Endothelial cell of umbilical vein (primary cell): ENCODE data around the gene MT1M. TPM values are rescaled to one million over a fixed set of nuclear protein-coding genes. Genes with fewer than 3 reads are reported as not detected.

Experiments used
- BruUV-seq: library from RNA; stranded (reverse); fragments of 400-500 nt; replicated peaks from 2 replicates; lab custom pipeline; 2021; lab: Mats Ljungman, UMichigan
- CTCF ChIA-PET: fragments of 300-600, 350-600 bp; sonication (Branson Sonifier 250); formaldehyde crosslinking; loops from one replicate; lab custom pipeline; 2021; ENCODE audit warnings: antibody characterized with exemption, inconsistent platforms; lab: Charles Lee
- POLR2A ChIA-PET: fragments of 300-600, 350-600 bp; sonication (Branson Sonifier 250); formaldehyde crosslinking; loops from one replicate; lab custom pipeline; 2021; ENCODE audit warnings: antibody characterized with exemption, inconsistent platforms; lab: Charles Lee
- DNase-seq: peaks from one replicate; pipeline ENCODE4 v3.0.0-alpha.2; 2011; ENCODE audit warnings: low read depth, low spot score
- FAIRE-seq: peaks from 2 replicates; lab custom pipeline; 2011; peaks lifted over from hg19 to GRCh38; lab: Jason Lieb, UNC
- H2AFZ ChIP-seq: 2 replicates; pipeline ENCODE4 v1.6.0; 2012; ENCODE audit warnings: low read depth, low read length, control low read depth, inconsistent platforms
- H3K27ac ChIP-seq: 2 replicates; pipeline ENCODE4 v1.5.1; 2011; ENCODE audit warnings: low read depth, mild to moderate bottlenecking, control low read depth, low read length, moderate library complexity; ENCODE audit not compliant: insufficient read depth
- H3K27me3 ChIP-seq, 2 experiments: 2 replicates each; pipeline versions ENCODE4 v1.6.0 to v1.6.1; 2011; ENCODE audit warnings: low read length in 2 of 2, mixed read lengths in 1 of 2; ENCODE audit not compliant: control insufficient read depth in 2 of 2, insufficient read depth in 2 of 2
- H3K36me3 ChIP-seq, 2 experiments: 2 replicates in 1 of 2; 3 replicates in 1 of 2; pipeline ENCODE4 v1.5.1; 2011; ENCODE audit warnings: low read length in 2 of 2, mild to moderate bottlenecking in 1 of 2, moderate library complexity in 1 of 2; ENCODE audit not compliant: control insufficient read depth in 2 of 2, insufficient read depth in 2 of 2; ENCODE audit errors: extremely low read depth in 1 of 2
- H3K4me1 ChIP-seq: 3 replicates; pipeline ENCODE4 v1.5.1; 2011; ENCODE audit warnings: mild to moderate bottlenecking, low read length; ENCODE audit not compliant: control insufficient read depth, insufficient read depth; ENCODE audit errors: extremely low read depth
- H3K4me2 ChIP-seq: 2 replicates; pipeline ENCODE4 v1.6.1; 2011; ENCODE audit warnings: low read length, control low read depth, mixed read lengths; ENCODE audit not compliant: insufficient read depth
- H3K4me3 ChIP-seq, 3 experiments: fragments of 200-600 bp in 1 of 3; sonication (generic), shearing (Covaris generic) in 1 of 3; replicated peaks in 1 of 3; 2 replicates each; pipeline ENCODE4 v1.5.1; 2011 to 2016; ENCODE audit warnings: control low read depth in 3 of 3, low read length in 3 of 3, mild to moderate bottlenecking in 2 of 3, inconsistent platforms in 1 of 3, low read depth in 1 of 3, moderate library complexity in 1 of 3; ENCODE audit not compliant: insufficient read depth in 1 of 3
- H3K79me2 ChIP-seq: 2 replicates; pipeline ENCODE4 v1.6.0; 2012; ENCODE audit warnings: low read length, inconsistent platforms; ENCODE audit not compliant: control insufficient read depth, insufficient read depth
- H3K9ac ChIP-seq: replicated peaks from 2 replicates; pipeline ENCODE3; 2011; ENCODE audit warnings: low read length, control low read depth; ENCODE audit not compliant: insufficient read depth; ENCODE audit errors: extremely low read depth
- H3K9me1 ChIP-seq: replicated peaks from 3 replicates; pipeline ENCODE4 v1.6.0; 2011; ENCODE audit warnings: mild to moderate bottlenecking, low read length; ENCODE audit not compliant: control insufficient read depth, insufficient read depth; ENCODE audit errors: extremely low read depth
- H3K9me3 ChIP-seq: replicated peaks from 2 replicates; pipeline ENCODE4 v1.5.1; 2012; ENCODE audit warnings: low read length, inconsistent platforms; ENCODE audit not compliant: control insufficient read depth, insufficient read depth
- H4K20me1 ChIP-seq: replicated peaks from 2 replicates; pipeline ENCODE3; 2011; ENCODE audit warnings: mild to moderate bottlenecking, low read length; ENCODE audit not compliant: control insufficient read depth, insufficient read depth; ENCODE audit errors: extremely low read depth
- CTCF ChIP-seq, 2 donors: IDR thresholded peaks; 1 replicate in 1 of 2; 2 replicates in 1 of 2; pipeline ENCODE4 v1.5.1; 2011; ENCODE audit warnings: low read length in 2 of 2, mild to moderate bottlenecking in 2 of 2, moderate library complexity in 2 of 2, control low read depth in 1 of 2, inconsistent platforms in 1 of 2, low read depth in 1 of 2; ENCODE audit not compliant: insufficient read depth in 1 of 2; ENCODE audit errors: extremely low read depth in 1 of 2
- EZH2 ChIP-seq: IDR thresholded peaks from 2 replicates; pipeline ENCODE4 v1.6.1; 2012; ENCODE audit warnings: borderline replicate concordance, low read depth, mild to moderate bottlenecking, moderate library complexity, low read length, inconsistent platforms; ENCODE audit not compliant: severe bottlenecking
- FOS ChIP-seq: IDR thresholded peaks from 2 replicates; pipeline ENCODE4 v1.6.1; 2011; ENCODE audit warnings: mild to moderate bottlenecking, low read length, moderate library complexity, borderline replicate concordance; ENCODE audit not compliant: insufficient read depth
- GATA2 ChIP-seq: IDR thresholded peaks from 2 replicates; pipeline ENCODE4 v1.7.0; 2011; ENCODE audit warnings: low read depth, mild to moderate bottlenecking, moderate library complexity, mixed read lengths, low read length; ENCODE audit not compliant: insufficient read length, insufficient read depth
- JUN ChIP-seq: IDR thresholded peaks from 2 replicates; pipeline ENCODE4 v1.6.1; 2011; ENCODE audit warnings: borderline replicate concordance, low read depth; ENCODE audit not compliant: insufficient read length, insufficient read depth
- MYC ChIP-seq: IDR thresholded peaks from one replicate; pipeline ENCODE4 v1.6.1; 2011; ENCODE audit warnings: mild to moderate bottlenecking, low read depth, low read length
- POLR2A ChIP-seq: IDR thresholded peaks from 2 replicates; pipeline ENCODE4 v1.6.1; 2012; ENCODE audit warnings: low read depth, mild to moderate bottlenecking, control low read depth, low read length
- POLR2AphosphoS5 ChIP-seq: IDR thresholded peaks from 2 replicates; pipeline ENCODE4 v1.6.1; 2012; ENCODE audit warnings: low read depth, mild to moderate bottlenecking, control low read depth, low read length, moderate library complexity; ENCODE audit not compliant: insufficient read depth
- dilution Hi-C: fragments of 300-500 bp; cut with MboI; formaldehyde crosslinking; loops from one replicate; pipeline ENCODE4 v1.15.0; 2019; ENCODE audit warnings: low sequenced_read_pairs; ENCODE audit not compliant: extremely low pct_ligation_motif_present
- intact Hi-C: fragments of 100-400 bp; cut with micrococcal nuclease; formaldehyde crosslinking; loops from one replicate; pipeline ENCODE4 v1.10.0; 2022
- polyA plus RNA-seq, 4 experiments: library from polyadenylated mRNA; depleted of rRNA in 3 of 4; stranded (reverse) in 3 of 4; unstranded in 1 of 4; fragments of >200 nt; gene quantifications; 2 replicates each; pipeline versions ENCODE4 v1.2.1 to v1.2.3, GENCODE V29; 2011 to 2012; ENCODE audit warnings: missing spikeins in 1 of 4
- total RNA-seq: library from RNA; stranded (reverse); gene quantifications from 2 replicates; pipeline ENCODE4 v1.2.3, GENCODE V29; 2021
- TF ChIP-seq, protein P1 (sequence below): IDR thresholded peaks from 2 replicates; pipeline ENCODE4 v1.6.1; 2011; ENCODE audit not compliant: insufficient read depth, insufficient read length

The MT1M gene
- total and polyA plus RNA-seq, 2 donors (not counting 3 experiments of a cell fraction or from before 2014, with no cell fraction given), result 4.3 to 4.6 TPM

GRCh38 chr16:56606476-56607108, 25.9 kb upstream of the MT1M start:
- POLR2A ChIA-PET, result interaction anchor here (0.7 to 3.4 kb wide), 5 partner anchors 11 to 95 kb away, joined by 3 to 20 read pairs (median 6); partner anchors contain the start of gene MT1E
- no peaks in the 10 kb centered on the region for H3K9me3 ChIP-seq
- H3K27ac ChIP-seq, result peak overlapping the region; percentile 99
- H3K4me2 ChIP-seq, result peak overlapping the region; percentile 77
- DNase-seq (peak; percentile 81), FAIRE-seq (no peak)
- H3K9ac ChIP-seq, result peak overlapping the region; percentile 77
- H4K20me1 ChIP-seq, result no peaks in the 10 kb centered on the region
- H3K4me1 ChIP-seq, result peaks cover 46% of the 10 kb centered on the region
- intact Hi-C loops, result loop anchor here (1.0 to 2.0 kb wide), 8 partner anchors 19 to 580 kb away; partner anchors contain the start of genes MT1E, MT1X, NUDT21 and OGFOD1
- no peaks in the 10 kb centered on the region for H3K9me1 ChIP-seq
- no peaks in the 10 kb centered on the region for H3K36me3 ChIP-seq
- no peak overlapping the region for H2AFZ ChIP-seq
- TF ChIP-seq JUN, result peak; percentile 26
- TF ChIP-seq POLR2A, result no peak
- H3K4me3 ChIP-seq, result peak overlapping the region in 1 of 3 experiments; percentile 8
- TSS peak; percentile 10 for BruUV-seq
- dilution Hi-C loops, result no loop called here
- CTCF ChIA-PET, result interaction anchor here (1.0 to 7.8 kb wide), 8 partner anchors 19 to 122 kb away, joined by 3 to 118 read pairs (median 4); partner anchors contain the start of gene MT1E
- H3K27me3 ChIP-seq, result no peaks in the 10 kb centered on the region
- H3K79me2 ChIP-seq, result peaks cover 13% of the 10 kb centered on the region

- Histone ChIP-seq H3K4me2 (peak overlapping the region; percentile 87), H3K4me3 (peak overlapping the region in 1 of 3 experiments; percentile 8), H3K36me3 (no peaks in the 10 kb centered on the region), H3K9me1 (no peaks in the 10 kb centered on the region), H3K27ac (peak overlapping the region; percentile 99), H2AFZ (no peak overlapping the region), H3K79me2 (peaks cover 15% of the 10 kb centered on the region), H4K20me1 (no peaks in the 10 kb centered on the region), H3K27me3 (no peaks in the 10 kb centered on the region), H3K4me1 (peaks cover 50% of the 10 kb centered on the region), H3K9ac (peak overlapping the region; percentile 92), H3K9me3 (no peaks in the 10 kb centered on the region)
- ChIA-PET CTCF (interaction anchor here (1.1 to 7.8 kb wide), 7 partner anchors 23 to 121 kb away, joined by 3 to 118 read pairs (median 4); no protein-coding TSS in a partner anchor), POLR2A (interaction anchor here (0.8 to 3.4 kb wide), 3 partner anchors 11 to 95 kb away, joined by 6 to 20 read pairs (median 9); partner anchors contain the start of gene MT1E)
- TF ChIP-seq JUN (peak; percentile 59), POLR2AphosphoS5 (peak; percentile 99), MYC (peak; percentile 49), EZH2 (no peak), POLR2A (peak; percentile 94), GATA2 (peak; percentile 60), CTCF (IDR thresholded peaks at IDR 0.05; ENCODE audit: extremely low read depth in 1 of 2, insufficient read depth in 1 of 2, low read depth in 1 of 2, low read length in 2 of 2) (no peak), FOS (peak; percentile 89)
- TF ChIP-seq, protein P1, sequence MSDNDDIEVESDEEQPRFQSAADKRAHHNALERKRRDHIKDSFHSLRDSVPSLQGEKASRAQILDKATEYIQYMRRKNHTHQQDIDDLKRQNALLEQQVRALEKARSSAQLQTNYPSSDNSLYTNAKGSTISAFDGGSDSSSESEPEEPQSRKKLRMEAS, result peak; percentile 40
- intact Hi-C loops (loop anchor here (1.0 to 2.0 kb wide), 8 partner anchors 18 to 580 kb away; partner anchors contain the start of genes MT1E, MT1X, NUDT21 and OGFOD1), dilution Hi-C loops (no loop called here)
- FAIRE-seq, result peak; percentile 100
- no TSS peak for BruUV-seq
- peak; percentile 96 for DNase-seq
These were observed 25.3 kb upstream of the MT1M start for GRCh38 chr16:56607109-56607618.
